ENCODE results near the gene ADD3. TPM values are rescaled to one million over a fixed set of nuclear protein-coding genes. Genes with fewer than 3 reads are reported as not detected.

Gene ADD3
- total RNA-seq, 1 donor from 2014 or later = 128 TPM

DNA sequence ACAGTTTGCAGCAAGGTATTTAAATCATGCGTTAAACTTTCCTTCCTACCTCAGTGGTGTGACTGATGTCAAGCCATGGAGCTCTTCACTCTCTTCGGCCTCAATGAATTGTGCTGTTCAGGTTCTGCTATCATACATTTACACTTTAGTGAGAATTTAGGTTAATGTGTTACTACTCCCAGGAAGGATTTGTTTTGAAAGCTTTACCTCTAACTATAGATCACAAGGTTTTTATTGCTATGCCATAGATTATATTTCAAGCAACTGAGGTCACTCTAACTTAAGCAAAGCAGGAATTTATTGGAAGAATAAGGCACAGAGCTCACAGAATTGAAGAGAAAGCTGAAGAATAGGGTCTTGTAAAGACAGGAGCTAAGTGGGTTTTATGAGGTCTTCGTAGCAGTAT is 11.0 kb upstream of the ADD3 start:
- no peak for DNase-seq (ENCODE audit: extremely low spot score, unreplicated experiment)
- Mint-ChIP-seq H3K36me3 (ENCODE audit: unreplicated experiment) (peaks cover 2% of the 10 kb centered on the region), H3K27ac (ENCODE audit: unreplicated experiment) (no peak overlapping the region), H3K27me3 (ENCODE audit: unreplicated experiment) (no peaks in the 10 kb centered on the region), H3K4me1 (ENCODE audit: unreplicated experiment) (peaks cover 24% of the 10 kb centered on the region), H3K4me3 (ENCODE audit: unreplicated experiment) (no peak overlapping the region), H3K9me3 (ENCODE audit: unreplicated experiment) (no peaks in the 10 kb centered on the region)
- TF ChIP-seq, protein P1, sequence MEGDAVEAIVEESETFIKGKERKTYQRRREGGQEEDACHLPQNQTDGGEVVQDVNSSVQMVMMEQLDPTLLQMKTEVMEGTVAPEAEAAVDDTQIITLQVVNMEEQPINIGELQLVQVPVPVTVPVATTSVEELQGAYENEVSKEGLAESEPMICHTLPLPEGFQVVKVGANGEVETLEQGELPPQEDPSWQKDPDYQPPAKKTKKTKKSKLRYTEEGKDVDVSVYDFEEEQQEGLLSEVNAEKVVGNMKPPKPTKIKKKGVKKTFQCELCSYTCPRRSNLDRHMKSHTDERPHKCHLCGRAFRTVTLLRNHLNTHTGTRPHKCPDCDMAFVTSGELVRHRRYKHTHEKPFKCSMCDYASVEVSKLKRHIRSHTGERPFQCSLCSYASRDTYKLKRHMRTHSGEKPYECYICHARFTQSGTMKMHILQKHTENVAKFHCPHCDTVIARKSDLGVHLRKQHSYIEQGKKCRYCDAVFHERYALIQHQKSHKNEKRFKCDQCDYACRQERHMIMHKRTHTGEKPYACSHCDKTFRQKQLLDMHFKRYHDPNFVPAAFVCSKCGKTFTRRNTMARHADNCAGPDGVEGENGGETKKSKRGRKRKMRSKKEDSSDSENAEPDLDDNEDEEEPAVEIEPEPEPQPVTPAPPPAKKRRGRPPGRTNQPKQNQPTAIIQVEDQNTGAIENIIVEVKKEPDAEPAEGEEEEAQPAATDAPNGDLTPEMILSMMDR (IDR thresholded peaks at IDR 0.05) = no peak

DNA sequence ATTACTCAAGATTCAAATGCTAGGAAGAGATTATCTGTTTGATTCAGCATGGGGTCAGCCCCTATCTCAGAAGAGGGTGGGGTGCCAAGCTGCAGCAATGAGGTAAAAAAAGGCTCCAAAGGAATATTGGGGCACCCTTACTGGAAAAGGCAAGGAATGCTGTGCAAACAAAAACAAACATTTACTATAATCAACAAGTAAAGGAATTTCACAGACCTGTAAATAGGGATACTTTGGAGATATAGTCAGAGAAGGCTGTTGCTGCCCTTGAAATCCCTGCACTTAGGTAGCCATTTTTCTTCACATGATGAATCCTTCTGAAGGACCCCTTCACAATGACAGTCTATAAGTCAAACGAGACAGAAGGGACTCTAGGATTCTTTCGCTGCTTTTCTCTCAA is 10.6 kb upstream of the ADD3 start:
- H3K4me1 Mint-ChIP-seq (ENCODE audit: unreplicated experiment) = peaks cover 23% of the 10 kb centered on the region
- no peaks in the 10 kb centered on the region for H3K9me3 Mint-ChIP-seq (ENCODE audit: unreplicated experiment)
- no peak for DNase-seq (ENCODE audit: extremely low spot score, unreplicated experiment)
- no peak overlapping the region for H3K27ac Mint-ChIP-seq (ENCODE audit: unreplicated experiment)
- no peaks in the 10 kb centered on the region for H3K27me3 Mint-ChIP-seq (ENCODE audit: unreplicated experiment)
- H3K4me3 Mint-ChIP-seq (ENCODE audit: unreplicated experiment) = no peak overlapping the region
- TF ChIP-seq, protein P1 (IDR thresholded peaks at IDR 0.05) = no peak
- peaks cover 2% of the 10 kb centered on the region for H3K36me3 Mint-ChIP-seq (ENCODE audit: unreplicated experiment)

DNA sequence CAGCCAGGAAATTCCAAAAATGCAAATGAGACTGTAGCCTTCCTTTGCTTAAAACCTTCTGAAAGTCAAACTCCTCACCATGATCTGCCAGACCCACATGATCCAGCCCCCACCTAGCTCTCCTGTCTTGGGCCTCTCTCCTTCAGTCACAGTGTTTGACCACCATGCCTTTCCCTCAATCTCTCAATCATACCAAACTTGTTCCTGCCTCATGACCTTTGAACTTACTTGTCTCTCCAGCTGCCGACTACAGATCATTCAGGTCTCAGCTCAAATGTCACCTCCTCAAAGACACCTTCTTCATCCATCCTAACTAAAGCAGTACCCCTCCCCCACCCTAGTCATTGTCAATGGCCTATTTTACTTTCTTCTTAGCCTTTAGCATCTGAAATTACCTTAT is 9.3 kb upstream of the ADD3 start:
- DNase-seq (ENCODE audit: extremely low spot score, unreplicated experiment) = no peak
- TF ChIP-seq, protein P1 (IDR thresholded peaks at IDR 0.05) = no peak
- Mint-ChIP-seq H3K9me3 (ENCODE audit: unreplicated experiment) (no peaks in the 10 kb centered on the region), H3K4me1 (ENCODE audit: unreplicated experiment) (peaks cover 16% of the 10 kb centered on the region), H3K27me3 (ENCODE audit: unreplicated experiment) (no peaks in the 10 kb centered on the region), H3K27ac (ENCODE audit: unreplicated experiment) (no peak overlapping the region), H3K4me3 (ENCODE audit: unreplicated experiment) (no peak overlapping the region), H3K36me3 (ENCODE audit: unreplicated experiment) (peaks cover 2% of the 10 kb centered on the region)

DNA sequence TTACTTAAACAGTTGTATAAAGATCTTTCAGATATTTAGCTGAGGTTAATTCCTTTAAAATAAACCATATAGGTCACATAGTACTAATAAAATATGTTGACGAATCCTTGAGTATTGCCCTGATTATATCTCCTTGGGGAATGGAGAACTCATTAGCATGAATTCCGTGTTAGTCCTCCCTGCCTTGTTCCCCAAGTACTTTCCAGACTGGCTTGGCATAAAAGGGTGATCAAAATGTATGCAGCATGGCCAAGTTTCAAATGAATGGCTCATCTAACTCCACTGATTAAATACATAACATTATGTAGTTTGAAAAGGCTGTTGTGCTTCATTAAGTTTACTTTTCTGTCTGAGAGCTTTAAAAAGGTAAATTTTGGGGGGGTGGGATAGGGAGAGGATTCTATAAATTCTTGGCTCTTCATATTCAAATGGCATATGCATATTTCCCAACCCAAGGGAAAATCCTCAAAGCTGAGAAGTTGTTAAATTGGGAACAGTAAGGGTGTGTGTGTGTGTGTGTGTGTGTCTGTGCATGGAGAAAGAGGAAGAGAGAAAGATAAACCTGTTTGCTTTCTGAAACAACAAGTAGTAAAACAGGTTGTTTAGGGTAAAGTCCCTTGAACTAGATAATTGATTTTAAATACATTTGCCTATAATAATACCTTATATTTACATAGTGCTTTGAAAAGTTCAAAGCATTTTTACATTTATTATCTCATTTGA is 4.8 kb upstream of the ADD3 start:
- Mint-ChIP-seq H3K27ac (ENCODE audit: unreplicated experiment) (no peak overlapping the region), H3K4me1 (ENCODE audit: unreplicated experiment) (peaks cover 13% of the 10 kb centered on the region), H3K36me3 (ENCODE audit: unreplicated experiment) (peaks cover 2% of the 10 kb centered on the region), H3K4me3 (ENCODE audit: unreplicated experiment) (no peak overlapping the region), H3K27me3 (ENCODE audit: unreplicated experiment) (no peaks in the 10 kb centered on the region), H3K9me3 (ENCODE audit: unreplicated experiment) (no peaks in the 10 kb centered on the region)
- no peak for DNase-seq (ENCODE audit: extremely low spot score, unreplicated experiment)
- TF ChIP-seq, protein P1 (IDR thresholded peaks at IDR 0.05) = no peak

DNA sequence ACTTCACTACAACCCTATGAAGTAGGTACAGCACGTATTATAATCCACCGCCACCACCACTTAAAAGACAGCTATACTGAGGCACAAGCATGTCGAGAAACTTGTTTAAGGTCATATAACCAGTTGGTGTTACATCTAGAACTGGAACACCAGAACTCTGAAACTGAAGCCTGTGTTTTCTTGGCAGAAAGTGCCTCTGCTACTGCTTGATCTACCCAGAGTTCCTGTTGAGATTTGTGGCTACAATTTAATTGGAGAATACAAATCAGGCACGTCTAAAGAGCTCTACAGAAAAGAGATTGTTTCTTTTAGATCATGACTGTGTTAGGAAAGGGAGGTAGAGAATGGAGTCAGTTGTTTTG is 4.3 kb upstream of the ADD3 start:
- Mint-ChIP-seq H3K9me3 (ENCODE audit: unreplicated experiment) (no peaks in the 10 kb centered on the region), H3K36me3 (ENCODE audit: unreplicated experiment) (peaks cover 2% of the 10 kb centered on the region)

More for the DNA sequence above, 4.3 kb upstream of the ADD3 start:
- Mint-ChIP-seq H3K27me3 (ENCODE audit: unreplicated experiment) (no peaks in the 10 kb centered on the region), H3K27ac (ENCODE audit: unreplicated experiment) (no peak overlapping the region), H3K4me3 (ENCODE audit: unreplicated experiment) (no peak overlapping the region), H3K4me1 (ENCODE audit: unreplicated experiment) (peaks cover 11% of the 10 kb centered on the region)
- no peak for DNase-seq (ENCODE audit: extremely low spot score, unreplicated experiment)
- TF ChIP-seq, protein P1 (IDR thresholded peaks at IDR 0.05) = no peak

All from osteocyte (in vitro differentiated cells).